SU-DHL-6 (cell line): ENCODE measurements around the gene VILL.

Source experiments
- EZH2phosphoT487 ChIP-seq: fragments of 200-600 bp; sonication (generic), shearing (Covaris generic); conservative IDR thresholded peaks from 2 replicates; pipeline ENCODE4 v1.6.1; 2018; ENCODE audit warnings: mild to moderate bottlenecking, antibody characterized with exemption, low read length, moderate library complexity, mixed read lengths
- TF ChIP-seq, protein P1 (sequence below): fragments of 200-600 bp; sonication (generic); IDR thresholded peaks from one replicate; pipeline ENCODE4 v1.5.1; 2017; ENCODE audit warnings: antibody characterized with exemption, mild to moderate bottlenecking, low read length, moderate library complexity; ENCODE audit not compliant: insufficient read depth, poor library complexity, severe bottlenecking

DNA sequence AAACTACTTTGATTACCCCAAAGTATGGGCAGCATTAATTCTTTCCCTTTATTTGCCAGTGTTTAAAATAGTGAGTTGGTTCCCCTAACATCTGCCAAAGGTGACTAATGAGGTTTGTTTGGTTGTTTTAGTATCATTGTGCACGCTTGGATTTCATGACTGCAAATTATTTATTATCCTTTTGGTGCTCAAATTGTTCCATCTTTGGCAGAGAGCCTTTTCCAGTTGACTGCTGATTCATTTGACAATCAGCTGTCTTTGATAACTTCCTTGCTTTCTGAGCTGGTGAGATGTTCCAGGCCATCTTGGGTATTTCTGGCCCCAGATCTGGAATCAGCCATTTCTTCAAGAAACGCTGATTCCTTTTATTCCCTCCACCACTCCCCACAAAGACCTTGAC, 57.3 kb downstream of the VILL start:
- TF ChIP-seq, protein P1, sequence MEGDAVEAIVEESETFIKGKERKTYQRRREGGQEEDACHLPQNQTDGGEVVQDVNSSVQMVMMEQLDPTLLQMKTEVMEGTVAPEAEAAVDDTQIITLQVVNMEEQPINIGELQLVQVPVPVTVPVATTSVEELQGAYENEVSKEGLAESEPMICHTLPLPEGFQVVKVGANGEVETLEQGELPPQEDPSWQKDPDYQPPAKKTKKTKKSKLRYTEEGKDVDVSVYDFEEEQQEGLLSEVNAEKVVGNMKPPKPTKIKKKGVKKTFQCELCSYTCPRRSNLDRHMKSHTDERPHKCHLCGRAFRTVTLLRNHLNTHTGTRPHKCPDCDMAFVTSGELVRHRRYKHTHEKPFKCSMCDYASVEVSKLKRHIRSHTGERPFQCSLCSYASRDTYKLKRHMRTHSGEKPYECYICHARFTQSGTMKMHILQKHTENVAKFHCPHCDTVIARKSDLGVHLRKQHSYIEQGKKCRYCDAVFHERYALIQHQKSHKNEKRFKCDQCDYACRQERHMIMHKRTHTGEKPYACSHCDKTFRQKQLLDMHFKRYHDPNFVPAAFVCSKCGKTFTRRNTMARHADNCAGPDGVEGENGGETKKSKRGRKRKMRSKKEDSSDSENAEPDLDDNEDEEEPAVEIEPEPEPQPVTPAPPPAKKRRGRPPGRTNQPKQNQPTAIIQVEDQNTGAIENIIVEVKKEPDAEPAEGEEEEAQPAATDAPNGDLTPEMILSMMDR, result no peak
- no peak for TF ChIP-seq EZH2phosphoT487
